VCaP (cell line): ENCODE measurements around the gene ACSBG1.
A peak's percentile ranks its signal among the peaks of the same experiment; 100 is the strongest.

Experiments
- H3K27ac ChIP-seq: fragments of 450-650 bp; 2 replicates; pipeline ENCODE4 v1.5.1; 2017
- CTCF ChIP-seq: fragments of 450-650 bp; conservative IDR thresholded peaks from 2 replicates; pipeline ENCODE4 v1.5.1; 2017; ENCODE audit warnings: mild to moderate bottlenecking, moderate library complexity

Gene ACSBG1

GRCh38 chr15:78234515-78235040 is at the start of gene ACSBG1:
Gene ACSBG1, minus strand, starts transcription at chr15:78234565. Its CDS starts 64 bp downstream, at chr15:78234501.
- H3K27ac ChIP-seq: no peak within 1 kb of the TSS
- no peak for TF ChIP-seq CTCF

DNA sequence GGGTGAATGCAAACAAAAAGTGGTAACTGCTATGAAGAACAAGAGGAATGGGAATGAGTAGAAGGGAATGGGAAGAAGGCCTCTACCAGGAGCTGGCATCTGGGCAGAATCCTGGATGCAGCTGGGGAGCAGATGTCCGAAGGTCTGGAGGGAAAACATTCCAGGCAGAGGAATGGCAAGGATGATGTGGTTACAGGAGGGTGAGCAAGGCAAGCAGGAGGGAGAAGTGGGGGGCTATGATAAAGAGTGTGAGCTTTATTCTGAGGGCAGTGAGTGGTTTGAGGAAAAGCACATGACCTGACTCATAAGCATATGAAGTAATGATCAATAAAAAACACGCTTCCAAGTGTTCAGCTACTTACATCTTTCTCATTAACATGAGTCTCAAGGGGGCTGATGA is 48.0 kb upstream of the ACSBG1 start:
- H3K27ac ChIP-seq: no peak overlapping the region
- no peak for TF ChIP-seq CTCF

DNA sequence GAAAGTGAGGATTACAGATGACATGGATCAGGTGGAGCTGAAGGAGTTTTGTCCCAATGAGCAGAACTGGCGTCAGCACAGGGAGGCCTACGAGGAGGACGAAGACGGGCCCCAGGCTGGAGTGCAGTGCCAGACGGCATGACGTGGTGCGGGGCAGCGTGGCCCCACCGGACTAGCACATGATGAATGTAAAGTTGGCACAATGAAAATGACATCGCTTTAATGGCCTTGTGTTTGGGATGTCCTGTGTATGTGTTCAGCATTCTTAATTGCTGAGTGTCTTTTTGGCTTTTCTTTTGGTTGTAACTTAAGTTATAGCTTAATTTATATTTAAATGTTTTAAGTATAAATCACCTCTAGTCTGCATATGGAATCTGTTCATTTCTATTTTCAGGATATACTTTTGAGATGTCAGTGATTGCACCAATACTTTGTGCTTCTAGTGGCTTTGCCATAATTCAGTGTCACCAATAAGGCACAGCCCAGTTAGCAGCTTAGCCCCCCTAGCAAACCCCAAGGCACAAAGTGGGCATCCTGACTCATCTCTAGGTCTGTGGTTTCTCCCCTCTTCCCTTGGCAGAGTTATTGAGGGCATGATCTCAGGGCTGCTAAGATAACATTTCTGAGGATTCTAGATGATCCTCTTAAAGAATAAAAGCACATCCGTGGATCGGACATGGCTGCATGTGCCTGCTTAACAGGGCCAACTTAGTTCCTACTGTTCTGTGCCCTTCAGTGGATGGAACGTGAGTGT is 46.1 kb upstream of the ACSBG1 start:
- no peak overlapping the region for H3K27ac ChIP-seq
- TF ChIP-seq CTCF: no peak

GRCh38 chr15:78276064-78276943 is 41.9 kb upstream of the ACSBG1 start:
- peak overlapping the region; percentile 74 for H3K27ac ChIP-seq
- no peak for TF ChIP-seq CTCF

DNA sequence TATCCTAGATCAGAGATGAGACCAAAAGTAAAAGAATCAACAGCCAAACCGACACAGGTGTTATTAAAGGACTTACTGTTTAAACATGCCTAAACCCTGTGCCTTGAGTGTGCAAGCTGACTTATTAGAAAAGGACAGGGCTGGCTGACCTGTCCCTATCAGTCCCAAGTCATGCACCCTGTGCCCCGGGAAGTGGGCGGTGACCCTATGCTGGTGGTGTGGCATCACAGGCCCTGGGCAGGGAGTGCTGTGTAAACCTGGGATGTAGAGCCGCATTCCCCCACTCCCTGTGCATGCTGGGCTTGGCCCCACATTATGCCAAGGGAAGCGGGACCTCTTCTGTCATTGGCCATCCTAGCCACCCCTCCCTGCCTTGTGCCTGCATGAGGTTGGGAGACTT is 40.6 kb upstream of the ACSBG1 start:
- no peak for TF ChIP-seq CTCF

DNA sequence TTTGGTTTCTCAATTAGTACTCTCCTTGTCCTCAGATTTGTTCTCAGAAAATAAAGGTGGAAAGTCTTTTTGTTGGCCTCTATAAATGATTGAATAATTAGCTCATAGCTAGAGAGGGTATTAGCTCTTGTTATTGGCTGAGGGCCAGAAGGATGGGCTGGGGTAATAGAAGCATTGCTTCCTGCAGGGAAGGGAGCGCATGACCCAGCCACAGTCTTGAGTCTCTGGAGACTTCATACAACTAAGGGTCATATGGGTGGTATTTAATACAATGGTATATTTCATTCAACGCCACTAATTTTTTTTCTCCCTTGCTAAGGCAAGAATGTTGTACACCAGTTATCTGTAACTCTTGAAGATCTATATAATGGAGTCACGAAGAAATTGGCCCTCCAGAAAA is 38.4 kb upstream of the ACSBG1 start:
- TF ChIP-seq CTCF: no peak
- H3K27ac ChIP-seq: no peak overlapping the region

More for the DNA sequence above, 40.6 kb upstream of the ACSBG1 start:
- no peak overlapping the region for H3K27ac ChIP-seq

DNA sequence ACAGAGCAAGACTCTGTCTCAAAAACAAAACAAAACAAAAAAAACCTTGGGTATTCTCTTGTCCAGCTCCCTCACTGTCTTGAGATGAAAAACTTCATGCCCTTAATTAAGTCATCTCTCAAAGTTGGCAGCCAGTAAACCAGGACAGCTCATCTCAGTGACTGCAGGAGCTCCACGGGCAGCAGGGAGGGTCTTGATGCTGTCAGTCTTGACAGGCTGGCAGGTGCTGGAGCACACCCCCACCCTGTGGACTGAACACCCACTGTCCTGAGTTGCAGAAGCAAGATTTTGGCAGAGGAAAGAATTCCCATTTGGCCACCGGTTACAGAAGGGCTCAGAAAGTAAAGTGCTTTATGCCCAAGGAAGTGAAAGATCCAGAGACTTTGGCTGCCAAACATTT is 38.0 kb upstream of the ACSBG1 start:
- no peak overlapping the region for H3K27ac ChIP-seq
- no peak for TF ChIP-seq CTCF
